Endothelial cell of umbilical vein (primary cell): ENCODE data around the gene GADD45GIP1. TPM values are rescaled to one million over a fixed set of nuclear protein-coding genes. Genes with fewer than 3 reads are reported as not detected.
"Not testable (repeated sequence)": the region's sequence is repeated elsewhere in the genome, so short reads cannot be mapped to it uniquely, and the experiment has no call there.

Experiments used
- BruUV-seq: library from RNA; stranded (reverse); fragments of 400-500 nt; replicated peaks from 2 replicates; lab custom pipeline; 2021; lab: Mats Ljungman, UMichigan
- CTCF ChIA-PET: fragments of 300-600, 350-600 bp; sonication (Branson Sonifier 250); formaldehyde crosslinking; loops from one replicate; lab custom pipeline; 2021; ENCODE audit warnings: antibody characterized with exemption, inconsistent platforms; lab: Charles Lee
- POLR2A ChIA-PET: fragments of 300-600, 350-600 bp; sonication (Branson Sonifier 250); formaldehyde crosslinking; loops from one replicate; lab custom pipeline; 2021; ENCODE audit warnings: antibody characterized with exemption, inconsistent platforms; lab: Charles Lee
- DNase-seq: peaks from one replicate; pipeline ENCODE4 v3.0.0-alpha.2; 2011; ENCODE audit warnings: low read depth, low spot score
- FAIRE-seq: peaks from 2 replicates; lab custom pipeline; 2011; peaks lifted over from hg19 to GRCh38; lab: Jason Lieb, UNC
- H2AFZ ChIP-seq: 2 replicates; pipeline ENCODE4 v1.6.0; 2012; ENCODE audit warnings: low read depth, low read length, control low read depth, inconsistent platforms
- H3K27ac ChIP-seq: 2 replicates; pipeline ENCODE4 v1.5.1; 2011; ENCODE audit warnings: low read depth, mild to moderate bottlenecking, control low read depth, low read length, moderate library complexity; ENCODE audit not compliant: insufficient read depth
- H3K27me3 ChIP-seq, 2 experiments: 2 replicates each; pipeline versions ENCODE4 v1.6.0 to v1.6.1; 2011; ENCODE audit warnings: low read length in 2 of 2, mixed read lengths in 1 of 2; ENCODE audit not compliant: control insufficient read depth in 2 of 2, insufficient read depth in 2 of 2
- H3K36me3 ChIP-seq, 2 experiments: 2 replicates in 1 of 2; 3 replicates in 1 of 2; pipeline ENCODE4 v1.5.1; 2011; ENCODE audit warnings: low read length in 2 of 2, mild to moderate bottlenecking in 1 of 2, moderate library complexity in 1 of 2; ENCODE audit not compliant: control insufficient read depth in 2 of 2, insufficient read depth in 2 of 2; ENCODE audit errors: extremely low read depth in 1 of 2
- H3K4me1 ChIP-seq: 3 replicates; pipeline ENCODE4 v1.5.1; 2011; ENCODE audit warnings: mild to moderate bottlenecking, low read length; ENCODE audit not compliant: control insufficient read depth, insufficient read depth; ENCODE audit errors: extremely low read depth
- H3K4me2 ChIP-seq: 2 replicates; pipeline ENCODE4 v1.6.1; 2011; ENCODE audit warnings: low read length, control low read depth, mixed read lengths; ENCODE audit not compliant: insufficient read depth
- H3K4me3 ChIP-seq, 3 experiments: fragments of 200-600 bp in 1 of 3; sonication (generic), shearing (Covaris generic) in 1 of 3; replicated peaks in 1 of 3; 2 replicates each; pipeline ENCODE4 v1.5.1; 2011 to 2016; ENCODE audit warnings: control low read depth in 3 of 3, low read length in 3 of 3, mild to moderate bottlenecking in 2 of 3, inconsistent platforms in 1 of 3, low read depth in 1 of 3, moderate library complexity in 1 of 3; ENCODE audit not compliant: insufficient read depth in 1 of 3
- H3K79me2 ChIP-seq: 2 replicates; pipeline ENCODE4 v1.6.0; 2012; ENCODE audit warnings: low read length, inconsistent platforms; ENCODE audit not compliant: control insufficient read depth, insufficient read depth
- H3K9ac ChIP-seq: replicated peaks from 2 replicates; pipeline ENCODE3; 2011; ENCODE audit warnings: low read length, control low read depth; ENCODE audit not compliant: insufficient read depth; ENCODE audit errors: extremely low read depth
- H3K9me1 ChIP-seq: replicated peaks from 3 replicates; pipeline ENCODE4 v1.6.0; 2011; ENCODE audit warnings: mild to moderate bottlenecking, low read length; ENCODE audit not compliant: control insufficient read depth, insufficient read depth; ENCODE audit errors: extremely low read depth
- H3K9me3 ChIP-seq: replicated peaks from 2 replicates; pipeline ENCODE4 v1.5.1; 2012; ENCODE audit warnings: low read length, inconsistent platforms; ENCODE audit not compliant: control insufficient read depth, insufficient read depth
- H4K20me1 ChIP-seq: replicated peaks from 2 replicates; pipeline ENCODE3; 2011; ENCODE audit warnings: mild to moderate bottlenecking, low read length; ENCODE audit not compliant: control insufficient read depth, insufficient read depth; ENCODE audit errors: extremely low read depth
- EZH2 ChIP-seq: IDR thresholded peaks from 2 replicates; pipeline ENCODE4 v1.6.1; 2012; ENCODE audit warnings: borderline replicate concordance, low read depth, mild to moderate bottlenecking, moderate library complexity, low read length, inconsistent platforms; ENCODE audit not compliant: severe bottlenecking
- FOS ChIP-seq: IDR thresholded peaks from 2 replicates; pipeline ENCODE4 v1.6.1; 2011; ENCODE audit warnings: mild to moderate bottlenecking, low read length, moderate library complexity, borderline replicate concordance; ENCODE audit not compliant: insufficient read depth
- GATA2 ChIP-seq: IDR thresholded peaks from 2 replicates; pipeline ENCODE4 v1.7.0; 2011; ENCODE audit warnings: low read depth, mild to moderate bottlenecking, moderate library complexity, mixed read lengths, low read length; ENCODE audit not compliant: insufficient read length, insufficient read depth
- JUN ChIP-seq: IDR thresholded peaks from 2 replicates; pipeline ENCODE4 v1.6.1; 2011; ENCODE audit warnings: borderline replicate concordance, low read depth; ENCODE audit not compliant: insufficient read length, insufficient read depth
- MYC ChIP-seq: IDR thresholded peaks from one replicate; pipeline ENCODE4 v1.6.1; 2011; ENCODE audit warnings: mild to moderate bottlenecking, low read depth, low read length
- POLR2A ChIP-seq: IDR thresholded peaks from 2 replicates; pipeline ENCODE4 v1.6.1; 2012; ENCODE audit warnings: low read depth, mild to moderate bottlenecking, control low read depth, low read length
- dilution Hi-C: fragments of 300-500 bp; cut with MboI; formaldehyde crosslinking; loops from one replicate; pipeline ENCODE4 v1.15.0; 2019; ENCODE audit warnings: low sequenced_read_pairs; ENCODE audit not compliant: extremely low pct_ligation_motif_present
- intact Hi-C: fragments of 100-400 bp; cut with micrococcal nuclease; formaldehyde crosslinking; loops from one replicate; pipeline ENCODE4 v1.10.0; 2022
- polyA plus RNA-seq, 4 experiments: library from polyadenylated mRNA; depleted of rRNA in 3 of 4; stranded (reverse) in 3 of 4; unstranded in 1 of 4; fragments of >200 nt; gene quantifications; 2 replicates each; pipeline versions ENCODE4 v1.2.1 to v1.2.3, GENCODE V29; 2011 to 2012; ENCODE audit warnings: missing spikeins in 1 of 4
- total RNA-seq: library from RNA; stranded (reverse); gene quantifications from 2 replicates; pipeline ENCODE4 v1.2.3, GENCODE V29; 2021

Gene GADD45GIP1
- total and polyA plus RNA-seq, 2 donors (not counting 3 experiments of a cell fraction or from before 2014, with no cell fraction given): 32.8 to 38.3 TPM

DNA sequence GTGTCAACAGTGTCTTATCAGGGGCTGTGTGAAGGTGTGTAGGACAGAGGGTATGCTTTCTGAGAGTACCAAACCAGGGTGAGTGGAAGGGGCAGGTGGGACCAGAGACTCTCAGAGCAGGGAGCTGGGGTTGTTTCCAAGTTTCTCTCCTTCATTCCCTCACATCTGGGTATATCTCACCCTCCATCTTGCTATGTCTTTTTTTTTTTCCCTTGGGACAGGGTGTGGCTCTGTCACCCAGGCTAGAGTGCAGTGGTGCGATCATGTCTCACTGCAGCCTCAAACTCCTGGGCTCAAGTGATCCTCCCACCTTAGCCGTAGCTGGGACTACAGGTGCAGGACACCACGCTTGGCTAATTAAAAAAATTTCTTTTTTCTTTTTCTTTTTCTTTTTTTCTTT is 23.0 kb upstream of the GADD45GIP1 start:
- Histone ChIP-seq H3K9ac (no peak overlapping the region), H3K9me3 (no peaks in the 10 kb centered on the region), H2AFZ (no peak overlapping the region), H3K36me3 (no peaks in the 10 kb centered on the region), H3K27me3 (no peaks in the 10 kb centered on the region), H3K4me2 (no peak overlapping the region), H3K9me1 (no peaks in the 10 kb centered on the region), H3K4me1 (peaks cover 2% of the 10 kb centered on the region), H3K27ac (no peak overlapping the region), H4K20me1 (no peaks in the 10 kb centered on the region), H3K4me3 (no peak overlapping the region), H3K79me2 (no peaks in the 10 kb centered on the region)
- no peak for FAIRE-seq
- BruUV-seq: no TSS peak
- CTCF ChIA-PET: interaction anchor here (1.0 to 13.4 kb wide), 9 partner anchors 15 to 298 kb away, joined by 3 to 543 read pairs (median 5); no protein-coding TSS in a partner anchor
- dilution Hi-C loops (no loop called here), intact Hi-C loops (loop anchor here (5.0 kb wide), 1 partner anchor 172 kb away; the partner anchor contains the start of genes IER2 and STX10)
- DNase-seq: no peak
- no peak for TF ChIP-seq POLR2A
- TF ChIP-seq MYC: no peak
- TF ChIP-seq GATA2: no peak
- TF ChIP-seq JUN: no peak
- no peak for TF ChIP-seq EZH2
- no peak for TF ChIP-seq FOS
- POLR2A ChIA-PET: no interaction called here

DNA sequence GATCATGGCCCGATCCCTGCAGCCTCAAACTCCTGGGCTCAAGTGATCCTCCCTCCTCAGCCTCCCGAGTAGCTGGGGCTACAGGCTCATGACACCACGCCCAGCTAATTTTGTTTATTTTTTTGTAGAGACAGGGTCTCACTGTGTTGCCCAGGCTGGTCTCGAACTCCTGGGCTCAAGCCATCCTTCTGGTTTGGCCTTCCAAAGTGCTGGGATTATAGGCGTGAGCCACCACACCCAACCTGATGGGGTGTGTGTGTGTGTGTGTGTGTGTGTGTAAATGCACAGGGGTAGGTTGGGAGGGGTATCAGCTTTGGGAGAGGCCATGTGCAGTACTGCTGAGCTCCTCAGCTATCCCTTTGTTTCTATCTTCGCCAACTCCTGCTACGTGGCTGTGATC is 19.1 kb upstream of the GADD45GIP1 start:
- H3K9ac ChIP-seq, H3K9me3 ChIP-seq, H3K27me3 ChIP-seq, H3K4me3 ChIP-seq, H3K36me3 ChIP-seq, DNase-seq, H3K27ac ChIP-seq, H3K79me2 ChIP-seq, H2AFZ ChIP-seq, H3K9me1 ChIP-seq, H4K20me1 ChIP-seq, dilution Hi-C loops, FAIRE-seq, BruUV-seq, H3K4me2 ChIP-seq, H3K4me1 ChIP-seq: not testable (repeated sequence)
- ChIA-PET CTCF (interaction anchor here (0.6 to 13.4 kb wide), 14 partner anchors 9 to 614 kb away, joined by 3 to 543 read pairs (median 23); no protein-coding TSS in a partner anchor), POLR2A (interaction anchor here (0.8 kb wide), 1 partner anchor 118 kb away, joined by 5 read pairs; no protein-coding TSS in a partner anchor)
- intact Hi-C loops: loop anchor here (5.0 kb wide), 1 partner anchor 176 kb away; the partner anchor contains the start of genes IER2 and STX10
